ENCODE results near the gene LDB2.

The LDB2 gene

DNA sequence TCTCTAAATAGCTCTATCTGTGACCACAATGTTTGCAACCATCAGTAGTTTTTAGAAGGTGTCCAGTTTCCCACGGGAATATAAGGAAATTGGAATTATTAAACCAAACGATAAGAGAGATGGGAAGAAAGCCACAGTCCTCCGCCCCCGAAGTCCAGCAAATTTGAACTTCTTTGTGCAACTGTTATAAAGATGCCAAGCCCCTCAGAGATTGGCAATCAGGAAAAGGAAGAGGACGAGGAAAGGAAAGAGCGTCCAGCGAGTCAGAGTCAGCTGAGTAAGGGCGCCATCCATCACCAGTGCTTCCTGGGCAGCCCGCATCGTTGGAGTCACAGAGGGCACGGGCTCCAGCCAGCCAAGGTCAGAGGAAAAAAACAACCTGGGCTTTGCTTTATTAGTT is 35.7 kb downstream of the LDB2 start:
- Histone ChIP-seq H3K9ac (ENCODE audit: low read length) (no peak overlapping the region), H4K20me1 (ENCODE audit: insufficient read depth, low read length) (no peaks in the 10 kb centered on the region)

DNA sequence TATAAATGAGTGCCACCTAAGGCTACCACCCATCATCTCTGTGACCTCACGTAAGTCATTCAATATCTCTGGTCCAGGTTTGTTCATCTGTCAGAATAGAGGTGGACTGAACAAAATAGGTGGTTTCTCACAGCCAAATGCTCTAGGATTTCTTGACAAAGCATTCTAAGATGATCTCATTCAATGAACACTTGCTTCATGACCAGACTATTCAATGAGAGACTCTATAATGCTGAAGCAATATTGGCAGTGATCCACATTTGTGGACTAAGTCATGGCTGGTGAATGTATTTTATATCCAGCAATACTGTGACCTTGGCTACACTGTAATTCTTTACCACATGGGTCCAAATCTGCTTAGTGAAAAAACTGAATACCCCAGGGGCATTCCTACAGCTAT is 37.9 kb downstream of the LDB2 start:
- no peaks in the 10 kb centered on the region for H3F3A ChIP-seq (ENCODE audit: insufficient read depth, low read length)
- no peak overlapping the region for H3K4me2 ChIP-seq (ENCODE audit: low read length)
- no peaks in the 10 kb centered on the region for H3K9me2 ChIP-seq (ENCODE audit: low read depth, low read length)
- H3K9me3 ChIP-seq (ENCODE audit: low read length) = no peaks in the 10 kb centered on the region
- TF ChIP-seq, protein P1, sequence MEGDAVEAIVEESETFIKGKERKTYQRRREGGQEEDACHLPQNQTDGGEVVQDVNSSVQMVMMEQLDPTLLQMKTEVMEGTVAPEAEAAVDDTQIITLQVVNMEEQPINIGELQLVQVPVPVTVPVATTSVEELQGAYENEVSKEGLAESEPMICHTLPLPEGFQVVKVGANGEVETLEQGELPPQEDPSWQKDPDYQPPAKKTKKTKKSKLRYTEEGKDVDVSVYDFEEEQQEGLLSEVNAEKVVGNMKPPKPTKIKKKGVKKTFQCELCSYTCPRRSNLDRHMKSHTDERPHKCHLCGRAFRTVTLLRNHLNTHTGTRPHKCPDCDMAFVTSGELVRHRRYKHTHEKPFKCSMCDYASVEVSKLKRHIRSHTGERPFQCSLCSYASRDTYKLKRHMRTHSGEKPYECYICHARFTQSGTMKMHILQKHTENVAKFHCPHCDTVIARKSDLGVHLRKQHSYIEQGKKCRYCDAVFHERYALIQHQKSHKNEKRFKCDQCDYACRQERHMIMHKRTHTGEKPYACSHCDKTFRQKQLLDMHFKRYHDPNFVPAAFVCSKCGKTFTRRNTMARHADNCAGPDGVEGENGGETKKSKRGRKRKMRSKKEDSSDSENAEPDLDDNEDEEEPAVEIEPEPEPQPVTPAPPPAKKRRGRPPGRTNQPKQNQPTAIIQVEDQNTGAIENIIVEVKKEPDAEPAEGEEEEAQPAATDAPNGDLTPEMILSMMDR (IDR thresholded peaks at IDR 0.05; ENCODE audit: low read length) = no peak
- TF ChIP-seq EZH2 (IDR thresholded peaks at IDR 0.05; ENCODE audit: borderline replicate concordance, low read length) = no peak
- no peak overlapping the region for H3K27ac ChIP-seq (ENCODE audit: low read depth, low read length, poor library complexity, severe bottlenecking)
- no peak overlapping the region for H2AFZ ChIP-seq (ENCODE audit: low read length)
- H3K36me3 ChIP-seq (ENCODE audit: insufficient read depth, low read length) = no peaks in the 10 kb centered on the region
- H3K4me1 ChIP-seq (ENCODE audit: insufficient read depth, low read length, severe bottlenecking) = no peaks in the 10 kb centered on the region
- H3K79me2 ChIP-seq (ENCODE audit: insufficient read depth, low read length) = no peaks in the 10 kb centered on the region
- H4K20me1 ChIP-seq (ENCODE audit: insufficient read depth, low read length) = no peaks in the 10 kb centered on the region
- no peak overlapping the region for H3K4me3 ChIP-seq (ENCODE audit: low read depth, low read length, poor library complexity, severe bottlenecking)
- no peaks in the 10 kb centered on the region for H3K27me3 ChIP-seq (ENCODE audit: insufficient read depth, low read length)
- no peak overlapping the region for H3K9ac ChIP-seq (ENCODE audit: low read length)

More for the DNA sequence above, 35.7 kb downstream of the LDB2 start:
- no peak overlapping the region for H2AFZ ChIP-seq (ENCODE audit: low read length)
- H3K9me2 ChIP-seq (ENCODE audit: low read depth, low read length) = no peaks in the 10 kb centered on the region
- TF ChIP-seq EZH2 (IDR thresholded peaks at IDR 0.05; ENCODE audit: borderline replicate concordance, low read length) = no peak
- TF ChIP-seq, protein P1 (IDR thresholded peaks at IDR 0.05; ENCODE audit: low read length) = no peak
- H3F3A ChIP-seq (ENCODE audit: insufficient read depth, low read length) = no peaks in the 10 kb centered on the region
- H3K4me1 ChIP-seq (ENCODE audit: insufficient read depth, low read length, severe bottlenecking) = no peaks in the 10 kb centered on the region
- no peak overlapping the region for H3K27ac ChIP-seq (ENCODE audit: low read depth, low read length, poor library complexity, severe bottlenecking)
- no peak overlapping the region for H3K4me3 ChIP-seq (ENCODE audit: low read depth, low read length, poor library complexity, severe bottlenecking)
- no peaks in the 10 kb centered on the region for H3K27me3 ChIP-seq (ENCODE audit: insufficient read depth, low read length)
- no peak overlapping the region for H3K4me2 ChIP-seq (ENCODE audit: low read length)
- H3K79me2 ChIP-seq (ENCODE audit: insufficient read depth, low read length) = no peaks in the 10 kb centered on the region
- H3K36me3 ChIP-seq (ENCODE audit: insufficient read depth, low read length) = no peaks in the 10 kb centered on the region
- H3K9me3 ChIP-seq (ENCODE audit: low read length) = no peaks in the 10 kb centered on the region

DNA sequence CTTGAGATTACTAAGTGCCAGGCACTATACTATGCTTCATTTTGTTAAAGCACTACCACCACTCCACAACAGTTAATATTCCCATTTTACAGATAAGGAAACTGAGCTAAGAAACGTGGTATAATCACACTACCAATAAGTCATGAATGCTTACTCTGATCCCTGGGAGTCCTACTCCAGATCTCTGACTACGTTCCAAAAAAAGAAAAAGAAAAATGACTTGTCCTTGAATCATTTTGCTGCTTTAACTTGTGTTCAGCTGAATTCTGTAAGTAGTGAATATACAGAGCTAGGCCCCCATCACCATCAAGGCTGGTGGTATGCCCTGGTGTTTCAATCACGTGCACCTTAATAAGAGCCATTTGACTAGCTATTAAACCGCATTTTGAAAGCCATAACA is 39.4 kb downstream of the LDB2 start:
- H2AFZ ChIP-seq (ENCODE audit: low read length) = no peak overlapping the region
- H3K9me3 ChIP-seq (ENCODE audit: low read length) = no peaks in the 10 kb centered on the region
- no peaks in the 10 kb centered on the region for H4K20me1 ChIP-seq (ENCODE audit: insufficient read depth, low read length)
- TF ChIP-seq EZH2 (IDR thresholded peaks at IDR 0.05; ENCODE audit: borderline replicate concordance, low read length) = no peak
- TF ChIP-seq, protein P1 (IDR thresholded peaks at IDR 0.05; ENCODE audit: low read length) = no peak
- H3K79me2 ChIP-seq (ENCODE audit: insufficient read depth, low read length) = no peaks in the 10 kb centered on the region
- H3F3A ChIP-seq (ENCODE audit: insufficient read depth, low read length) = no peaks in the 10 kb centered on the region
- no peaks in the 10 kb centered on the region for H3K9me2 ChIP-seq (ENCODE audit: low read depth, low read length)
- H3K9ac ChIP-seq (ENCODE audit: low read length) = no peak overlapping the region
- no peak overlapping the region for H3K27ac ChIP-seq (ENCODE audit: low read depth, low read length, poor library complexity, severe bottlenecking)
- H3K4me1 ChIP-seq (ENCODE audit: insufficient read depth, low read length, severe bottlenecking) = no peaks in the 10 kb centered on the region
- H3K36me3 ChIP-seq (ENCODE audit: insufficient read depth, low read length) = no peaks in the 10 kb centered on the region
- H3K4me3 ChIP-seq (ENCODE audit: low read depth, low read length, poor library complexity, severe bottlenecking) = no peak overlapping the region
- no peak overlapping the region for H3K4me2 ChIP-seq (ENCODE audit: low read length)
- H3K27me3 ChIP-seq (ENCODE audit: insufficient read depth, low read length) = no peaks in the 10 kb centered on the region

Data from OCI-LY1 (cell line).